ENCODE results near the gene RBBP6.
A peak's percentile ranks its signal among the peaks of the same experiment; 100 is the strongest.
"Not testable (repeated sequence)": the region's sequence is repeated elsewhere in the genome, so short reads cannot be mapped to it uniquely, and the experiment has no call there.

Gene RBBP6

GRCh38 chr16:24539295-24539849, at the start of gene RBBP6:
Gene RBBP6, plus strand, starts transcription at chr16:24539566. Its CDS starts 1,061 bp downstream, at chr16:24540627.
- DNase-seq (ENCODE audit: low read depth in 2 of 2), result peak; percentile 94 to 95

GRCh38 chr16:24490866-24491265, 48.5 kb upstream of the RBBP6 start:
- DNase-seq (ENCODE audit: low read depth in 2 of 2), result no peak

DNA sequence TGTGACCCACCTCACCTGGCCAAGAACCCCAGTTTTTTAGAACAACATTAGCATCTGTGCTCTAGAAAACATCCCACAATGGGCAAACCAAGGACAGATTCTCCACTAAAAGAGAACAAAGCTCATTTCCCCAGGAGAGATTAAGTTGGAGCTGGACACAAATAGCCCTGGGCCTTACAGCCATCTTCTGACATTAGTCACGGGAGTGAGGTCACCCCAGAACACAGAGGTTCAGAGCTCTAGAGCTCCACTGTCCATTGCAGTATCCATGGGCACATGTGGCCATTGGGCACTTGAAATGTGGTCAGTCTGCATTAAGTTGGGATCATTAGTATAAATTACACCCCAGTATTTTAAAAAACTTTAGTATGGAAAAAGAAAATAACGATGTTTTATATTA, 47.6 kb upstream of the RBBP6 start:
- no peak for DNase-seq (ENCODE audit: low read depth in 2 of 2)

DNA sequence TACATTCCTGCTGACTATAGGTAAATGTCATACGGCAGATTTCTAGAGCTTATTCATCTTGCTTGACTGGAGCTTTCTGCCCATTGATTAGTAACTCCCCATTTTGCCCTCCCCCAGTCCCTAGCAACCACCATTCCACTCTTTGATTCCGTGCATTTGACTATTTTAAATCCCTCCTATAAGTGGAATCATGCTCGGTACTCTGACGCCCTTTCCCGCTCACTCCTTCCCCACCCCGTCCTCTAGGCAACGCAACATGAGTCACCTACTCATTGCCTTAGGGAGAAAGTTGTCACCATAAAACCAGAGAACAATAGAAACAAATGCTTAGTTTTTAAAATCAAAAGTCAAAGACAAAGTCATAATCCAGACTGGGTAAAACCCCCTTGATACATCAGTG, 45.5 kb upstream of the RBBP6 start:
- DNase-seq (ENCODE audit: low read depth in 2 of 2), result no peak

DNA sequence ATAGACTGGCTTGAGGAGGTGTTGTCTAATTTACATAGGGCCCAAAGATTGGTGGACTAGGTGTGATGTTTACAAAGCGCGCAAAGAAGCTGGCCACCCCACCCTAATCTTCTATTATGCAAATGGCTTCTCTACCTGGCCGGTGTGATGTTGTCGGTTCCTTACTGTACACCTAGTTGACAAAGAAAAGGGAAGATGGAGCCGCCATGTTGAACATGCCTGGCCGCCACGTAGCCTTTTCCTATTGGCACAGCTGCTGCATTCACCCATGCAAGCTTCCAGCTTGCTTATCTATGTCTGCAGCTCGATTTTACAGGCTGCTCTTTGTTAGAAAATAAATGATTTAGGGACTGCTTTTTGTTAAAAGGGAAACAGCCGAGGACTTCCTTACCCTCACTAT, 44.2 kb upstream of the RBBP6 start:
- DNase-seq (ENCODE audit: low read depth in 2 of 2), result not testable (repeated sequence)

DNA sequence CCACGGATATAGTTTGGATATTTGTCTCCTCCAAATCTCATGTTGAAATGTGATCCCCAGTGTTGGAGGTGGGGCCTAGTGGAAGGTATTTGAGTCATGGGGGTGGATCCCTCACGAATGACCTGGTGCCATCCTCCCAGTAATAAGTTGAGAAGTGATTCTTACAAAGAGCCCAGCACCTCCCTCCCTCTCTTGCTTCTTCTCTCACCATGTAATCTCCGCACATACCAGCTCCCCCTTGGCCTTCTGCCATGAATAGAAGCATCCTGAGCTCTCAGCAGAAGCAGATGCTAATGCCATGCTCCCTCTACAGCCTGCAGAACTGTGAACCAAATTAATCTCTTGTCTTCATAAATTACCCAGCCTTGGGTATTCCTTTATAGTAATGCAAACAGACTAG, 41.9 kb upstream of the RBBP6 start:
- peak; percentile 7 to 11 for DNase-seq (ENCODE audit: low read depth in 2 of 2)

- DNase-seq (ENCODE audit: low read depth in 2 of 2), result no peak
These were observed 40.1 kb upstream of the RBBP6 start for GRCh38 chr16:24499193-24499814.

DNA sequence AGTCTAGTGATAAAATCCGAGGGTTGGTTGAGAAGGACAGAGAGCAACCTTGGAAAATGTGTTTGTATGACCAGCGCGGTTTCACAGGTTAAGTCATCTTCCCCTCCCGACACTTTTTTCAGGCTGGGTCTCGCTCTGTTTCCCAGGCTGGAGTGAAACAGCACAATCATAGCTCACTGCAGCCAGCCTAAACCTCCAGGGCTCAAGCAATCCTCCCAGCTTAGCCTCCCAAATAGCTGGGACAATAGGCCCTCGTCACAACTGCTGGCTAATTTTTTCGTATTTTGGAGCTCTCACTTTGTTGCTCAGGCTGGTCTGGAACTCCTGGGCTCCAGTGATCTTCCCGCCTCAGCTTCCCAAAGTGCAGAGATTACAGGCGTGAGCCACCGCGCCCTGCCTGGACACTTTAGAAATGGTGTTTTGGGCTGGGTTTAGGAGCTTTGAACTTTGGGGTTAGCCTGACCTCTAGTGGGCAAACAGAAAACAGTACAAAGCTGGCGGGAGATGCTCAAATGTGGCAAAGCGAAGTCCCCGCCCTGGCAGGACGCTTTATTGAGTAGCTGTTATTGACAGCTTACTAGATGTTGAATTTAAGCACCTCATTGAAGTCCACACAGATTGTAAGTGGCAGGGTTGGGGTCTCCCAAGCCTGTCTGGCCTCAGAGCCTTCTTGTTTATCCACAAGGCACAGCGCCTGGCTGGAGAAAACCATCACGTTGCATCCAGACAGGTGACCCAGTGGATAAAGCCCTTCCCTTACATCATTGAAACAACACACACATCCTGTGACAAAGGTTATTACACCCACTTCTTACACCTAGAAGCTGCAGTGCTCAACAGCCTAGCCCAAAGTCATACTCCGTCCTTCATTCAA, 34.7 kb upstream of the RBBP6 start:
- peak; percentile 17 to 21 for DNase-seq (ENCODE audit: low read depth in 2 of 2)

DNA sequence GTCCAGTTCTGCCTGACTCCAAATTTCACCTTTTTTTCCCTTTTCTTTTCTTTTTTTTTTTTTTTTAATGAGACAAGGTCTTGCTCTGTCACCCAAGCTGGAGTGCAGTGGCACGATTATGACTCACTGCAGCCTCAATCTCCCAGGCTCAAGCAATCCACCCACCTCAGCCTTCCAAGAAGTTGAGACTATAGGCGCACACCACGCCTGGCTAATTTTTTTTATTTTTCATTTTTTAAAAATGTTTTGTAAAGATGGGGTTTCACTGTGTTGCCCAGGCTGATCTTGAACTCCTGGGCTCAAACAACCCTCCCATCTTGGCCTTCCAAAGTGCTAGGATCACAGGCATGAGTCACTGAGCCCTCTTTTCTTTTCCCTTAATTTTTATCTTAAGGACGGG, 33.4 kb upstream of the RBBP6 start:
- DNase-seq (ENCODE audit: low read depth in 2 of 2), result no peak

DNA sequence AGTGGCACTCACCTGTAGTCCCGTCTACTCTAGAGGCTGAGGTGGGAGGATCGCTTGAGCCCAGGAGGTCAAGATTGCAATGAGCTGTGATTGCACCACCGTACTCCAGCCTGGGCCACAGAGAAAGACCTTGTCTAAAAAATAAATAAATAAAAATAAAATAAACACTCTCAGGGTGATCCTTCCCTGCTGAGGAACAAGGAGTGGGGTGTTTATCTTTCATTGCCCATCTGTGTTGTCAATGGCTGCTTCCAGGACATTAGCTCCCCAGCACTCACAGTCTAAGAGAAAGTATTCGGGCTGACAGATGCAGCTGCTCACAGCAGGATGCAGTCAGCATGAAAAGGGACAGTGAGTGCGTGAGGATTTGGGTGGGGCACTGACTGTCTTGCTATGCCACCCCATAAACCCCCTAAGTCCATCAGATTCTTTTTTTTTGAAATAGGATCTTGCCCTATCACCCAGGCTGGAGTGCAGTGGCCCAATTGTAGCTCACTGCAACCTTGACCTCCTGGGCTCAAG, 31.3 kb upstream of the RBBP6 start:
- no peak for DNase-seq (ENCODE audit: low read depth in 2 of 2)

DNA sequence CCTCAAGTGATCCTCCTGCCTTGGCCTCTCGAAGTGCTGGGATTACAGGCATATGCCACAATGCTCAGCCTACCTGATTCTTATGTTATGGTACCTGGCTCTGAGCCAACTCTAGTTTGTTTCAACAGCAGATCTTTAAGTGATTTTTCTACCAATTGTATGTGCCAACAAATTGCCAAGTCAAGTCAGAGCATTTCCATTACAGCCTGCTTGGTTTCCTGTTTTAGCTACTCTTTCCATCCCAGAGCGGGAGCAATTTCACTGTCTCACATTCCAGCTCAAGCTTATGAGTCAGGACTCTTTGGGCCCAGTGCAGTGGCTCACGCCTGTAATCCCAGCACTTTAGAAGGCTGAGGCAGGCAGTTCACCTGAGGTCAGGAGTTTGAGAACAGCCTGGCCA, 30.8 kb upstream of the RBBP6 start:
- DNase-seq (ENCODE audit: low read depth in 2 of 2), result peak; percentile 30 to 38

GRCh38 chr16:24509536-24509935, 29.8 kb upstream of the RBBP6 start:
- DNase-seq (ENCODE audit: low read depth in 2 of 2), result no peak

DNA sequence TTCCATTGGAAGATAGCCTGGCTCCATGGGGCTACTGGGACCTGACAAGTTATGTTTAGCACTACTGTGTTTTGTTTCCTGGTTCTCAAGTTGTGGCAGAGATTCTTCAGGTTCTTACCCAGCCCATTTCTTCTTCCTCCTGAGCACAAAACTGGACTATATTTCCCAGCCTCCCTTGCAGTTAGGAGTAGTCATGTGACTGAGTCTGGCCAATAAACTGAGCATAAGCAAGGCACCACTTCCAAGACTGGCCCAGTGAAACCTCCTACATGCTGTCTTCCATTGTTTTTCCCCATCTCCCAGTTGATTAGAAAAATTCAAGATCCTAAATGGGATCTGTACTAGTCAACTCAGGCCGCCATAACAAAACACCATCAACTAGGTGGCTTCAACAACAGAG, 28.2 kb upstream of the RBBP6 start:
- no peak for DNase-seq (ENCODE audit: low read depth in 2 of 2)

- no peak for DNase-seq (ENCODE audit: low read depth in 2 of 2)
These were observed 27.6 kb upstream of the RBBP6 start for GRCh38 chr16:24511792-24512191.

- DNase-seq (ENCODE audit: low read depth in 2 of 2), result no peak
These were observed 25.3 kb upstream of the RBBP6 start for GRCh38 chr16:24514096-24514495.

GRCh38 chr16:24515186-24515585, 24.2 kb upstream of the RBBP6 start:
- DNase-seq (ENCODE audit: low read depth in 2 of 2), result no peak

- peak; percentile 54 to 59 for DNase-seq (ENCODE audit: low read depth in 2 of 2)
These were observed 22.3 kb upstream of the RBBP6 start for GRCh38 chr16:24516900-24517669.

DNA sequence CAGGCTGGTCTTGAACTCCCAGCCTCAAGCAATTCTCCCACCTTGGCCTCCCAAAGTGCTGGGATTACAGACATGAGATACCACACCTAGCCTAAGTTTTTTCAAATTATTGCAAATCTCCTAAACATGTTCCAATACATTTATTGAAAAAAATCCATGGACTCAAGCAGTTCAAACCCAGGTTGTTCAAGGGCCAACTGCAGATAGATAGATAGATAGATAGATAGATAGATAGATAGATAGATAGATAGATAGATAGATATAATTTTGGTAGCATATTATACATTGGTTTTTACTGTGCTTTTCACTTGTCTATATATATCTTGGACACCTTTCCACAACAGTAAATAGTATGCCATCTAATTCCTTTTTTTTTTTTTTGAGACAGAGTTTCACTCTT, 20.9 kb upstream of the RBBP6 start:
- DNase-seq (ENCODE audit: low read depth in 2 of 2), result no peak

DNA sequence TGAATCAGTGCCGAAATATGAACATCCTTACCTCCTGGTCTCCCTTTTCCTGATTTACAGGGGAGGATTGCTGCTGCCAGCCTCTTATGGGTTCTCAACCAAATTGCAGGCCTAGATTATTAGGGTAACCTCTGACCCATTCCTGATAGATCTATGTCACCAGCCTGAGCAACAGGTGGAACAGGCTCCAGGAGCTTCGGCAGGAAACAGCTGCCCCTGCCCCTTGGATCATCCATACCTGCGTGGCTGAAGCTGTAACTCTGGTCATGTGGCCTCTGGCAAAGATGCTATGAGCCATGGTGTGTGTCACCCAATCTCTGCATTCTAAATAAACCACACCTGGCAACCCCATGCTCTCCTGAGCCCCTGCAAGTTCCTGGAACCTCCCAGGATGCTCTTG, 18.4 kb upstream of the RBBP6 start:
- DNase-seq (ENCODE audit: low read depth in 2 of 2), result no peak

DNA sequence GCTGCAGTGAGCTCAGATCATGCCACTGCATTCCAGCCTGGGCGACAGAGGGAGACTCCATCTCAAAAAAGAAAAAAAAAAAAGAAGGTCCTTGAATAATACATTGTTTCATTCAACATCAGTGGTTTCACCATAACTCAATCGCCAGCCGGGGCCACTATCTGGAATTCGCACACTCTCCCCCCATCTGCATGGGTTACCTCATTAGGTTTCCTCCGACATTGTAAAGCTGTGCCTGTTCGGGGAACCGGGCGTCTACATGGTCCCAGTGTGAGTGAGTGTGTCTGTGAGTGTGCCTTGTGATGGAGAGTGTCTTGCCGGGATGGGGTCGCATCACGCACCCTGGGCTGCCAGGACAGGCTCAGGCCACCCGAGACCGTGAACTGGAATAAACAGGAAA, 16.6 kb upstream of the RBBP6 start:
- no peak for DNase-seq (ENCODE audit: low read depth in 2 of 2)

- DNase-seq (ENCODE audit: low read depth in 2 of 2), result no peak
These were observed 15.8 kb upstream of the RBBP6 start for GRCh38 chr16:24523569-24523968.

Measured in fibroblast of skin of left quadriceps (primary cell).